Hepatocyte (in vitro differentiated cells): ENCODE results near the gene C14orf119. TPM values are rescaled to one million over a fixed set of nuclear protein-coding genes. Genes with fewer than 3 reads are reported as not detected.

ENCODE experiments used
- DNase-seq: peaks from one replicate; pipeline ENCODE4 v3.0.0-alpha.2; 2016; ENCODE audit warnings: low spot score
- H2AFZ ChIP-seq: fragments of 200-600 bp; sonication (generic); 2 replicates; pipeline ENCODE4 v1.6.0; 2016; ENCODE audit warnings: antibody characterized with exemption, mild to moderate bottlenecking
- H3K27ac ChIP-seq: fragments of 200-600 bp; sonication (generic); 2 replicates; pipeline ENCODE4 v1.5.1; 2016; ENCODE audit warnings: mild to moderate bottlenecking
- H3K27me3 ChIP-seq: fragments of 200-600 bp; sonication (generic); 2 replicates; pipeline ENCODE4 v1.6.1; 2016
- H3K36me3 ChIP-seq: fragments of 200-600 bp; sonication (generic); replicated peaks from 2 replicates; pipeline ENCODE4 v1.5.1; 2016; ENCODE audit warnings: low read depth; ENCODE audit not compliant: insufficient read depth
- H3K4me1 ChIP-seq: fragments of 200-600 bp; sonication (generic); 2 replicates; pipeline ENCODE4 v1.5.1; 2016; ENCODE audit warnings: mild to moderate bottlenecking, moderate library complexity; ENCODE audit not compliant: insufficient read depth
- H3K4me2 ChIP-seq: fragments of 200-600 bp; sonication (generic); 2 replicates; pipeline ENCODE4 v1.6.0; 2016
- H3K4me3 ChIP-seq: fragments of 200-600 bp; sonication (generic); 2 replicates; pipeline ENCODE4 v1.5.1; 2016; ENCODE audit warnings: mild to moderate bottlenecking
- H3K79me2 ChIP-seq: fragments of 200-600 bp; sonication (generic); 2 replicates; pipeline ENCODE4 v1.6.0; 2017; ENCODE audit warnings: mild to moderate bottlenecking
- H3K9me2 ChIP-seq: fragments of 200-600 bp; sonication (generic); replicated peaks from 2 replicates; pipeline ENCODE4 v1.6.0; 2017; ENCODE audit warnings: mild to moderate bottlenecking; ENCODE audit not compliant: insufficient read depth
- H3K9me3 ChIP-seq: fragments of 200-600 bp; sonication (generic); 2 replicates; pipeline ENCODE4 v1.5.1; 2016; ENCODE audit warnings: low read depth, mild to moderate bottlenecking
- H4K20me1 ChIP-seq: fragments of 200-600 bp; sonication (generic); 2 replicates; pipeline ENCODE4 v1.6.0; 2016; ENCODE audit warnings: mild to moderate bottlenecking; ENCODE audit not compliant: insufficient read depth, poor library complexity, severe bottlenecking
- CTCF ChIP-seq: fragments of 200-600 bp; sonication (generic); IDR thresholded peaks from 2 replicates; pipeline ENCODE4 v1.5.1; 2016; ENCODE audit warnings: antibody characterized with exemption, mild to moderate bottlenecking; ENCODE audit not compliant: poor library complexity
- EZH2 ChIP-seq: fragments of 200-600 bp; sonication (generic); IDR thresholded peaks from 2 replicates; pipeline ENCODE4 v1.6.1; 2016; ENCODE audit warnings: antibody characterized with exemption, mild to moderate bottlenecking, borderline replicate concordance
- EZH2phosphoT487 ChIP-seq: fragments of 200-600 bp; sonication (generic); IDR thresholded peaks from one replicate; pipeline ENCODE4 v1.6.1; 2018; ENCODE audit warnings: antibody characterized with exemption, mild to moderate bottlenecking, low read depth, moderate library complexity; ENCODE audit not compliant: unreplicated experiment, severe bottlenecking
- WGBS: methylation state at CpG from one replicate; pipeline ENCODE4 v1.1.6; 2016; ENCODE audit warnings: low lambda C conversion rate; ENCODE audit errors: missing lambda C conversion rate; 5-methylcytosine and 5-hydroxymethylcytosine counted together
- polyA plus RNA-seq: library from polyadenylated mRNA; unstranded; fragments of >200 nt; fragmentation: Nextera tagmentation; extraction: Ambion mirVana; gene quantifications from 2 replicates; pipeline ENCODE4 v1.2.1, GENCODE V29; 2016
- total RNA-seq: library from RNA; depleted of rRNA; stranded (reverse); fragments of >200 nt; gene quantifications from 2 replicates; pipeline ENCODE4 v1.2.3, GENCODE V29; 2014

Gene C14orf119
- total and polyA plus RNA-seq, 2 experiments from 2014 or later, result 47.7 to 146 TPM

GRCh38 chr14:23049011-23049410 lies 46.3 kb upstream of the C14orf119 start:
- Histone ChIP-seq H3K79me2 (no peaks in the 10 kb centered on the region), H4K20me1 (no peaks in the 10 kb centered on the region), H3K4me1 (no peaks in the 10 kb centered on the region), H3K27me3 (no peaks in the 10 kb centered on the region), H3K4me2 (no peak overlapping the region), H3K9me3 (no peaks in the 10 kb centered on the region), H3K36me3 (no peaks in the 10 kb centered on the region), H3K4me3 (no peak overlapping the region), H3K27ac (no peak overlapping the region), H2AFZ (no peak overlapping the region), H3K9me2 (no peaks in the 10 kb centered on the region)
- 95% methylated on average over 9 of the region's 9 CpGs for WGBS
- no peak for DNase-seq
- TF ChIP-seq CTCF, result no peak
- no peak for TF ChIP-seq EZH2phosphoT487
- TF ChIP-seq EZH2, result no peak

- H3K36me3 ChIP-seq, result no peaks in the 10 kb centered on the region
- no peak for DNase-seq
- peaks cover 8% of the 10 kb centered on the region for H3K4me1 ChIP-seq
- no peak overlapping the region for H3K4me2 ChIP-seq
- H3K9me3 ChIP-seq, result no peaks in the 10 kb centered on the region
- no peaks in the 10 kb centered on the region for H3K79me2 ChIP-seq
- 90% methylated on average over 5 of the region's 5 CpGs for WGBS
- H3K9me2 ChIP-seq, result no peaks in the 10 kb centered on the region
- no peaks in the 10 kb centered on the region for H4K20me1 ChIP-seq
- no peak overlapping the region for H3K27ac ChIP-seq
- no peak for TF ChIP-seq CTCF
- TF ChIP-seq EZH2phosphoT487, result no peak
- TF ChIP-seq EZH2, result no peak
- H2AFZ ChIP-seq, result no peak overlapping the region
- no peaks in the 10 kb centered on the region for H3K27me3 ChIP-seq
- H3K4me3 ChIP-seq, result no peak overlapping the region
These were observed 43.9 kb upstream of the C14orf119 start for GRCh38 chr14:23051141-23052057.

- peak; percentile 28 for DNase-seq
- TF ChIP-seq CTCF (no peak), EZH2phosphoT487 (no peak), EZH2 (no peak)
- WGBS, result 85% methylated on average over 14 of the region's 14 CpGs
These were observed 43.1 kb upstream of the C14orf119 start for GRCh38 chr14:23052182-23052623.

More at GRCh38 chr14:23052182-23052623, 43.1 kb upstream of the C14orf119 start:
- no peak overlapping the region for H3K27ac ChIP-seq
- H3K4me1 ChIP-seq, result peaks cover 12% of the 10 kb centered on the region
- H2AFZ ChIP-seq, result no peak overlapping the region
- H3K9me2 ChIP-seq, result no peaks in the 10 kb centered on the region
- H3K27me3 ChIP-seq, result no peaks in the 10 kb centered on the region
- H3K79me2 ChIP-seq, result no peaks in the 10 kb centered on the region
- no peak overlapping the region for H3K4me2 ChIP-seq
- H3K4me3 ChIP-seq, result no peak overlapping the region
- no peaks in the 10 kb centered on the region for H3K9me3 ChIP-seq
- no peaks in the 10 kb centered on the region for H3K36me3 ChIP-seq
- H4K20me1 ChIP-seq, result no peaks in the 10 kb centered on the region
